OCI-LY3 (cell line): ENCODE results near the gene CEP112.

Experiments
- H2AFZ ChIP-seq: fragments of 200-600, 300-600 bp; shearing (Covaris generic); 2 replicates; pipeline ENCODE4 v1.6.0; 2014; ENCODE audit warnings: antibody characterized with exemption, low read depth, low read length
- H3K27ac ChIP-seq: fragments of 200-600, 300-600 bp; sonication (generic); 2 replicates; pipeline ENCODE4 v1.5.1; 2014; ENCODE audit warnings: mild to moderate bottlenecking, low read length, moderate library complexity, mixed read lengths
- H3K27me3 ChIP-seq: fragments of 200-600, 300-600 bp; sonication (generic); 2 replicates; pipeline ENCODE4 v1.6.1; 2014; ENCODE audit warnings: low read depth, low read length, mixed read lengths
- H3K36me3 ChIP-seq: fragments of 200-600, 300-600 bp; sonication (generic); replicated peaks from 2 replicates; pipeline ENCODE3; 2014; ENCODE audit warnings: low read depth, low read length, mixed read lengths
- H3K4me1 ChIP-seq: fragments of 300-600, 200-600 bp; sonication (generic); 2 replicates; pipeline ENCODE4 v1.6.1; 2014; ENCODE audit warnings: low read length, mixed read lengths
- H3K4me2 ChIP-seq: fragments of 200-600, 300-600 bp; sonication (generic); 2 replicates; pipeline ENCODE4 v1.6.1; 2014; ENCODE audit warnings: low read length, mixed read lengths
- H3K4me3 ChIP-seq: fragments of 300-600, 200-600 bp; sonication (generic); 2 replicates; pipeline ENCODE4 v1.5.1; 2014; ENCODE audit warnings: antibody characterized with exemption, mild to moderate bottlenecking, low read length, moderate library complexity
- H3K79me2 ChIP-seq: fragments of 300-600, 200-600 bp; shearing (Covaris generic); 2 replicates; pipeline ENCODE4 v1.6.1; 2014; ENCODE audit warnings: mild to moderate bottlenecking, low read length, mixed read lengths
- H3K9ac ChIP-seq: fragments of 300-600, 200-600 bp; shearing (Covaris generic); 2 replicates; pipeline ENCODE4 v1.6.0; 2014; ENCODE audit warnings: mild to moderate bottlenecking, low read length, moderate library complexity
- H3K9me3 ChIP-seq: fragments of 200-600, 300-600 bp; shearing (Covaris generic); 2 replicates; pipeline ENCODE4 v1.6.1; 2014; ENCODE audit warnings: low read length, mixed read lengths; ENCODE audit not compliant: insufficient read depth
- H4K20me1 ChIP-seq: fragments of 200-600, 300-600 bp; sonication (generic); 2 replicates; pipeline ENCODE4 v1.6.1; 2016; ENCODE audit warnings: low read length, mixed read lengths; ENCODE audit not compliant: insufficient read depth
- CTCF ChIP-seq: fragments of 200-600, 300-600 bp; sonication (generic); IDR thresholded peaks from 2 replicates; pipeline ENCODE4 v1.5.1; 2014; ENCODE audit warnings: antibody characterized with exemption, low read length, low read depth
- EZH2phosphoT487 ChIP-seq: fragments of 200-600 bp; shearing (Covaris generic); IDR thresholded peaks from 2 replicates; pipeline ENCODE4 v1.6.1; 2018; ENCODE audit warnings: antibody characterized with exemption, mixed run types, low read depth

Gene CEP112

GRCh38 chr17:65892912-65893377, 299.0 kb downstream of the CEP112 start:
- H3K36me3 ChIP-seq = no peaks in the 10 kb centered on the region
- H3K27me3 ChIP-seq = no peaks in the 10 kb centered on the region
- peaks cover 28% of the 10 kb centered on the region for H3K4me1 ChIP-seq
- H3K9me3 ChIP-seq = no peaks in the 10 kb centered on the region
- H3K9ac ChIP-seq = no peak overlapping the region
- H4K20me1 ChIP-seq = no peaks in the 10 kb centered on the region
- H3K27ac ChIP-seq = no peak overlapping the region
- peak overlapping the region; percentile 61; the same call in 1 of the 2 replicates for H2AFZ ChIP-seq
- no peak overlapping the region for H3K4me3 ChIP-seq
- peak overlapping the region; percentile 23 for H3K4me2 ChIP-seq
- TF ChIP-seq CTCF (no peak), EZH2phosphoT487 (no peak)
- H3K79me2 ChIP-seq = no peaks in the 10 kb centered on the region

- no peak overlapping the region; the same call in 1 of the 2 replicates for H2AFZ ChIP-seq
- no peaks in the 10 kb centered on the region for H3K79me2 ChIP-seq
- H3K27ac ChIP-seq = no peak overlapping the region
- no peak overlapping the region for H3K4me2 ChIP-seq
- H3K9ac ChIP-seq = no peak overlapping the region
- no peak for TF ChIP-seq CTCF
- TF ChIP-seq EZH2phosphoT487 = no peak
- peaks cover 35% of the 10 kb centered on the region for H3K4me1 ChIP-seq
- no peak overlapping the region for H3K4me3 ChIP-seq
- H4K20me1 ChIP-seq = no peaks in the 10 kb centered on the region
- H3K9me3 ChIP-seq = no peaks in the 10 kb centered on the region
- no peaks in the 10 kb centered on the region for H3K27me3 ChIP-seq
- no peaks in the 10 kb centered on the region for H3K36me3 ChIP-seq
Observed at GRCh38 chr17:65891231-65891735, 300.6 kb downstream of the CEP112 start.

DNA sequence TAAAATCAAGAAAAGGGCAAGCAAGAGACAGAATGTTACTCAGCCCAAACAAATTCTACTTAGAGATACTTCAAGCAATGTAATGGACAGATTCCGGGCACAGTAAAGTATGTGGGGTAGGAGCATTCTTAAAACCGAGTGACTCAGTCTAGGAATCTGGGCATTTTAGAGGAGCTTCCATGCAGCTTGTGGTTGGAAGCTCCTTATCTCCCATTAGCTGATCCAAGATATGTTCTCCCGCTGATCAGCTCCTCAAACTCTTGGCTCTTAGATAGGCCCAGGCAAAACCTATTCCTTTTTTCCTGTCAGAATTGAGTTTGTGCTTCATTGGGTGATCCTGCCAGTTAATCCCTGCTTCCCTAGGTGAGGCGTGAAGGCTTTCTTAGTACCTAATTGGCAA, 303.3 kb downstream of the CEP112 start:
- Histone ChIP-seq H3K4me3 (no peak overlapping the region), H2AFZ (no peak overlapping the region), H3K4me2 (no peak overlapping the region), H3K9me3 (no peaks in the 10 kb centered on the region), H3K9ac (no peak overlapping the region), H4K20me1 (no peaks in the 10 kb centered on the region), H3K79me2 (no peaks in the 10 kb centered on the region), H3K27ac (no peak overlapping the region), H3K4me1 (peaks cover 30% of the 10 kb centered on the region), H3K36me3 (no peaks in the 10 kb centered on the region), H3K27me3 (no peaks in the 10 kb centered on the region)
- TF ChIP-seq CTCF (no peak), EZH2phosphoT487 (no peak)

GRCh38 chr17:65886315-65887245, 305.4 kb downstream of the CEP112 start:
- H3K9me3 ChIP-seq = no peaks in the 10 kb centered on the region
- H4K20me1 ChIP-seq = no peaks in the 10 kb centered on the region
- no peaks in the 10 kb centered on the region for H3K79me2 ChIP-seq
- H3K4me1 ChIP-seq = peaks cover 12% of the 10 kb centered on the region
- no peak overlapping the region for H3K9ac ChIP-seq
- no peaks in the 10 kb centered on the region for H3K27me3 ChIP-seq
- H2AFZ ChIP-seq = no peak overlapping the region
- H3K27ac ChIP-seq = no peak overlapping the region
- no peak overlapping the region for H3K4me2 ChIP-seq
- H3K4me3 ChIP-seq = no peak overlapping the region
- TF ChIP-seq EZH2phosphoT487 = no peak
- TF ChIP-seq CTCF = no peak
- no peaks in the 10 kb centered on the region for H3K36me3 ChIP-seq
